ENCODE results near the gene CEACAM1.

- TF ChIP-seq, protein P1, sequence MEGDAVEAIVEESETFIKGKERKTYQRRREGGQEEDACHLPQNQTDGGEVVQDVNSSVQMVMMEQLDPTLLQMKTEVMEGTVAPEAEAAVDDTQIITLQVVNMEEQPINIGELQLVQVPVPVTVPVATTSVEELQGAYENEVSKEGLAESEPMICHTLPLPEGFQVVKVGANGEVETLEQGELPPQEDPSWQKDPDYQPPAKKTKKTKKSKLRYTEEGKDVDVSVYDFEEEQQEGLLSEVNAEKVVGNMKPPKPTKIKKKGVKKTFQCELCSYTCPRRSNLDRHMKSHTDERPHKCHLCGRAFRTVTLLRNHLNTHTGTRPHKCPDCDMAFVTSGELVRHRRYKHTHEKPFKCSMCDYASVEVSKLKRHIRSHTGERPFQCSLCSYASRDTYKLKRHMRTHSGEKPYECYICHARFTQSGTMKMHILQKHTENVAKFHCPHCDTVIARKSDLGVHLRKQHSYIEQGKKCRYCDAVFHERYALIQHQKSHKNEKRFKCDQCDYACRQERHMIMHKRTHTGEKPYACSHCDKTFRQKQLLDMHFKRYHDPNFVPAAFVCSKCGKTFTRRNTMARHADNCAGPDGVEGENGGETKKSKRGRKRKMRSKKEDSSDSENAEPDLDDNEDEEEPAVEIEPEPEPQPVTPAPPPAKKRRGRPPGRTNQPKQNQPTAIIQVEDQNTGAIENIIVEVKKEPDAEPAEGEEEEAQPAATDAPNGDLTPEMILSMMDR (IDR thresholded peaks at IDR 0.05) = no peak
- no peak for TF ChIP-seq POLR2A (IDR thresholded peaks at IDR 0.05)
Measured at GRCh38 chr19:42472402-42473147, 55.7 kb downstream of the CEACAM1 start.
